Colonic mucosa (tissue), 4 donors: Measurements from ENCODE around the gene PIRT. TPM values are rescaled to one million over a fixed set of nuclear protein-coding genes. Genes with fewer than 3 reads are reported as not detected.
A peak's percentile ranks its signal among the peaks of the same experiment; 100 is the strongest.

Experiments used
- DNase-seq: peaks from one replicate; pipeline ENCODE4 v3.0.0-alpha.2; 2020
- H3K27ac ChIP-seq: fragments of 200-600 bp; one replicate; pipeline ENCODE4 v1.8.0; 2021
- H3K27me3 ChIP-seq: fragments of 200-600 bp; one replicate; pipeline ENCODE4 v1.8.0; 2021
- H3K36me3 ChIP-seq: fragments of 200-600 bp; one replicate; pipeline ENCODE4 v1.8.0; 2021
- H3K4me1 ChIP-seq: fragments of 200-600 bp; one replicate; pipeline ENCODE4 v1.8.0; 2021; ENCODE audit warnings: mild to moderate bottlenecking
- H3K4me3 ChIP-seq: fragments of 200-600 bp; one replicate; pipeline ENCODE4 v1.8.0; 2021
- H3K9ac ChIP-seq, 2 donors: one replicate each; pipeline ENCODE4 v1.7.0; 2013; ENCODE audit warnings: control low read depth in 2 of 2, low read depth in 2 of 2, low read length in 2 of 2
- H3K9me3 ChIP-seq: fragments of 200-600 bp; one replicate; pipeline ENCODE4 v1.8.0; 2021
- CTCF ChIP-seq: fragments of 200-600 bp; IDR thresholded peaks from one replicate; pipeline ENCODE4 v1.8.0; 2022; ENCODE audit warnings: antibody characterized with exemption, mild to moderate bottlenecking
- intact Hi-C: fragments of 100-400 bp; cut with DNase I; formaldehyde crosslinking; loops from one replicate; pipeline ENCODE4 v1.14.1; 2022
- total RNA-seq, 2 donors: library from RNA; stranded (reverse); fragmentation: NEBNext Ultra II Directional in 1 of 2; extraction: Animal tissue kit (Norgen Biotek cat#: 25700) in 1 of 2; gene quantifications; one replicate each; pipeline ENCODE4 v1.2.1, GENCODE V29; 2021
- donor health status: healthy.
- donor health status: DM: no; HTN: no; CAD: no.
- donor health status: DM: no; HTN: no; CAD: no.

Gene PIRT
- total RNA-seq, 2 donors from 2014 or later = 0.40 to 1.5 TPM

- Histone ChIP-seq H3K27ac (peak within 1 kb of the TSS; percentile 95), H3K9me3 (no peaks in the 10 kb centered on the region), H3K4me3 (peak within 1 kb of the TSS; percentile 53), H3K27me3 (no peaks in the 10 kb centered on the region), H3K36me3 (no peaks in the 10 kb centered on the region), H3K9ac (peak within 1 kb of the TSS; percentile 93 to 100), H3K4me1 (no peaks in the 10 kb centered on the region)
- no peak for TF ChIP-seq CTCF
- DNase-seq = peak; percentile 92
- intact Hi-C loops = no loop called here
Observed at GRCh38 chr17:10803830-10804475, 33.9 kb downstream of the PIRT start, which contains the start of gene TMEM238L. Gene TMEM238L (minus strand): TSS chr17:10804099. CDS start chr17:10803963, 136 bp downstream.

GRCh38 chr17:10803350-10803749, 34.5 kb downstream of the PIRT start:
- peak overlapping the region; percentile 95 for H3K27ac ChIP-seq
- peak overlapping the region; percentile 53 for H3K4me3 ChIP-seq
- intact Hi-C loops = no loop called here
- H3K27me3 ChIP-seq = no peaks in the 10 kb centered on the region
- H3K4me1 ChIP-seq = no peaks in the 10 kb centered on the region
- H3K9ac ChIP-seq = peak overlapping the region; percentile 93 to 100
- DNase-seq = no peak
- no peak for TF ChIP-seq CTCF
- H3K9me3 ChIP-seq = no peaks in the 10 kb centered on the region
- H3K36me3 ChIP-seq = no peaks in the 10 kb centered on the region

GRCh38 chr17:10802496-10803284, 35.2 kb downstream of the PIRT start:
- intact Hi-C loops = no loop called here
- peak; percentile 79 for DNase-seq
- peak overlapping the region; percentile 53 for H3K4me3 ChIP-seq
- no peaks in the 10 kb centered on the region for H3K27me3 ChIP-seq
- peak overlapping the region; percentile 95 for H3K27ac ChIP-seq
- H3K36me3 ChIP-seq = no peaks in the 10 kb centered on the region
- no peaks in the 10 kb centered on the region for H3K4me1 ChIP-seq
- H3K9ac ChIP-seq = peak overlapping the region; percentile 93 to 100
- no peaks in the 10 kb centered on the region for H3K9me3 ChIP-seq
- no peak for TF ChIP-seq CTCF

- H3K9me3 ChIP-seq = no peaks in the 10 kb centered on the region
- no peaks in the 10 kb centered on the region for H3K36me3 ChIP-seq
- H3K9ac ChIP-seq = peak overlapping the region in 1 of 2 donors; percentile 100
- intact Hi-C loops = no loop called here
- no peak for DNase-seq
- no peaks in the 10 kb centered on the region for H3K4me1 ChIP-seq
- peak overlapping the region; percentile 4 for H3K4me3 ChIP-seq
- peak overlapping the region; percentile 95 for H3K27ac ChIP-seq
- TF ChIP-seq CTCF = no peak
- no peaks in the 10 kb centered on the region for H3K27me3 ChIP-seq
Observed at GRCh38 chr17:10799407-10799806, 38.5 kb downstream of the PIRT start.

- intact Hi-C loops = no loop called here
- H3K9me3 ChIP-seq = no peaks in the 10 kb centered on the region
- peak overlapping the region; percentile 4 for H3K4me3 ChIP-seq
- no peak for DNase-seq
- H3K27me3 ChIP-seq = no peaks in the 10 kb centered on the region
- H3K27ac ChIP-seq = peak overlapping the region; percentile 95
- H3K9ac ChIP-seq = peak overlapping the region in 1 of 2 donors; percentile 100
- no peaks in the 10 kb centered on the region for H3K4me1 ChIP-seq
- H3K36me3 ChIP-seq = no peaks in the 10 kb centered on the region
- TF ChIP-seq CTCF = no peak
Observed at GRCh38 chr17:10798910-10799309, 39.0 kb downstream of the PIRT start.
